ENCODE results near the gene GIGYF2. TPM values are rescaled to one million over a fixed set of nuclear protein-coding genes. Genes with fewer than 3 reads are reported as not detected.

Gene GIGYF2
- polyA plus RNA-seq, 2 of the 4 experiments (the other 2 are of a cell fraction), result 31.2 to 46.3 TPM

- CTCF ChIA-PET, result interaction anchor here (1.0 to 2.4 kb wide), 7 partner anchors 9 to 378 kb away, joined by 3 to 15 read pairs (median 5); partner anchors contain the start of gene ATG16L1
- Histone ChIP-seq H3K4me2 (peak overlapping the region; percentile 96), H3K4me1 (peaks cover 55% of the 10 kb centered on the region), H3K4me3 (peak overlapping the region; percentile 81), H3K9me3 (no peaks in the 10 kb centered on the region), H3K27ac (peak overlapping the region; percentile 93 to 97)
- FAIRE-seq (no peak), ATAC-seq (peak; percentile 57 to 67), DNase-seq (ENCODE audit: low read depth in 1 of 2, low spot score in 1 of 2) (peak; percentile 47 to 72)
- peak; percentile 43; the same call in 1 of the 2 replicates for TF ChIP-seq POLR2A (IDR thresholded peaks at IDR 0.05; ENCODE audit: low read length)
- peak in 1 of 2 experiments; percentile 60; a peak in 1 of 5 replicates for TF ChIP-seq JUN (IDR thresholded peaks at IDR 0.05)
- peak; percentile 62; the same call in 1 of the 2 replicates for TF ChIP-seq HOXB5 (CRISPR knock-in tag; IDR thresholded peaks at IDR 0.05)
- no peak for TF ChIP-seq JUNB (IDR thresholded peaks at IDR 0.05)
- 0 out of 2 replicates have a peak, but pooled peaks have one; percentile 59 for TF ChIP-seq EHF (CRISPR knock-in tag; IDR thresholded peaks at IDR 0.05)
- TF ChIP-seq BHLHE40 (IDR thresholded peaks at IDR 0.05; ENCODE audit: low read depth, low read length), result no peak
- peak; percentile 66 for TF ChIP-seq MAX (IDR thresholded peaks at IDR 0.05)
- TF ChIP-seq RAD21 (conservative IDR thresholded peaks at IDR 0.05 in 1 of 2, IDR thresholded peaks at IDR 0.05 in 1 of 2), result no peak
- TF ChIP-seq ZC3H11A (IDR thresholded peaks at IDR 0.05), result no peak
- TF ChIP-seq HDAC2 (IDR thresholded peaks at IDR 0.05), result no peak
- 0 out of 2 replicates have a peak, but pooled peaks have one; percentile 20 for TF ChIP-seq FOXS1 (CRISPR knock-in tag; IDR thresholded peaks at IDR 0.05)
- TF ChIP-seq EP300 (IDR thresholded peaks at IDR 0.05), result no peak
- TF ChIP-seq NPAS2 (CRISPR knock-in tag; IDR thresholded peaks at IDR 0.05; ENCODE audit: borderline replicate concordance), result no peak
- no peak for TF ChIP-seq RFX5 (IDR thresholded peaks at IDR 0.05)
- TF ChIP-seq HES2 (IDR thresholded peaks at IDR 0.05), result no peak
- peak; percentile 58; the same call in 1 of the 3 replicates for TF ChIP-seq BCL3 (IDR thresholded peaks at IDR 0.05)
- no peak for TF ChIP-seq CBX8 (IDR thresholded peaks at IDR 0.05)
- TF ChIP-seq TP53 (CRISPR knock-in tag; IDR thresholded peaks at IDR 0.05), result peak; percentile 33; the same call in 1 of the 2 replicates
- no peak for TF ChIP-seq USF2 (IDR thresholded peaks at IDR 0.05)
- 0 out of 3 replicates have a peak, but pooled peaks have one; percentile 18 for TF ChIP-seq CTCF (IDR thresholded peaks at IDR 0.05)
- POLR2A ChIA-PET, result interaction anchor here (1.0 kb wide), 1 partner anchor 104 kb away, joined by 4 read pairs; no protein-coding TSS in a partner anchor
- WGBS (ENCODE audit: missing lambda C conversion rate), result 2% methylated on average over 35 of the region's 119 CpGs
Observed at GRCh38 chr2:232876161-232876977, 179.2 kb downstream of the GIGYF2 start.

- TF ChIP-seq MAFK (IDR thresholded peaks at IDR 0.05; ENCODE audit: partially characterized antibody), result no peak
- Histone ChIP-seq H3K4me3 (peak overlapping the region; percentile 81), H3K4me2 (peak overlapping the region; percentile 96), H3K9me3 (no peaks in the 10 kb centered on the region), H3K4me1 (peaks cover 55% of the 10 kb centered on the region), H3K27ac (peak overlapping the region; percentile 93 to 97)
- WGBS (ENCODE audit: missing lambda C conversion rate), result 0% methylated on average over 5 of the region's 21 CpGs
- ATAC-seq (peak; percentile 5 to 30; a peak in 4 of 6 replicates), DNase-seq (ENCODE audit: low read depth in 1 of 2, low spot score in 1 of 2) (no peak), FAIRE-seq (no peak)
- ChIA-PET POLR2A (no interaction called here), CTCF (interaction anchor here (0.9 to 1.1 kb wide), 3 partner anchors 10 to 177 kb away, joined by 3 to 6 read pairs (median 3); no protein-coding TSS in a partner anchor)
Observed at GRCh38 chr2:232876978-232877441, 179.9 kb downstream of the GIGYF2 start.

Measured in A549 (cell line).